ENCODE data around the gene TFCP2L1.

DNA sequence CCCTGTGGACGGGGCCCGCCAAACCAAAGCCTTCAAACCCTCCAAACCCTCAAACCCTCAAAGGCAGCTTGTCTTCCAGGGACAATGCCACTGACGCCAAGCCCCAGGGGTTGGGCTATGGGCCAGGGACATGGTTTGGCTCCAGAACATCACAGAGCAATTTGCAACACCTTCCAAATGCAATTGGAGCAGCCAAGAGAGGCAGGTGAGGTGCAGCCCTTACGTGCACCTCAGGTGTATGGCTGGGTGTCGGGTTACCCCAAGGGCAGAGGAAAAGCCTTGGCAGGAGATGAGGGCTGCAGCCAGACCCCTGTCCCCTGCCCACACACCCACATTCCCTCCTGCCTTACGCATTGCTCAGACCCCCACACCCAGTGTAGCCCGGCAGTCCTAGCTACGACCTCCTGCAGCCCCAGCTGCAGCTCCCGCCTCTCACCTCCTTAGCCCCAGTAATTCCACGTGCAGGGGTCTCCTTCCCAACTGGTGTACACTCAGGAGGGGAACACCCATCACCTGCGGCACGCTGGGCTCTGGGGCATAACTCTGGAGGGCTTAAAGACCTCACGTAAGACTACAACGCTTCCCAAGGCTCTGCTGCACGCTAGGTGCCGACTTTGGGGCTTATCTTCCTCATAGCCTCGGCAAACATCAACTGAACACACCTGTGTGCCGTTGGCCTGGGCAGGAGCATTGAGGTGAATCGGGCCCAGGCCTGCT, 88.7 kb downstream of the TFCP2L1 start:
- TF ChIP-seq, protein P1, sequence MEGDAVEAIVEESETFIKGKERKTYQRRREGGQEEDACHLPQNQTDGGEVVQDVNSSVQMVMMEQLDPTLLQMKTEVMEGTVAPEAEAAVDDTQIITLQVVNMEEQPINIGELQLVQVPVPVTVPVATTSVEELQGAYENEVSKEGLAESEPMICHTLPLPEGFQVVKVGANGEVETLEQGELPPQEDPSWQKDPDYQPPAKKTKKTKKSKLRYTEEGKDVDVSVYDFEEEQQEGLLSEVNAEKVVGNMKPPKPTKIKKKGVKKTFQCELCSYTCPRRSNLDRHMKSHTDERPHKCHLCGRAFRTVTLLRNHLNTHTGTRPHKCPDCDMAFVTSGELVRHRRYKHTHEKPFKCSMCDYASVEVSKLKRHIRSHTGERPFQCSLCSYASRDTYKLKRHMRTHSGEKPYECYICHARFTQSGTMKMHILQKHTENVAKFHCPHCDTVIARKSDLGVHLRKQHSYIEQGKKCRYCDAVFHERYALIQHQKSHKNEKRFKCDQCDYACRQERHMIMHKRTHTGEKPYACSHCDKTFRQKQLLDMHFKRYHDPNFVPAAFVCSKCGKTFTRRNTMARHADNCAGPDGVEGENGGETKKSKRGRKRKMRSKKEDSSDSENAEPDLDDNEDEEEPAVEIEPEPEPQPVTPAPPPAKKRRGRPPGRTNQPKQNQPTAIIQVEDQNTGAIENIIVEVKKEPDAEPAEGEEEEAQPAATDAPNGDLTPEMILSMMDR (IDR thresholded peaks at IDR 0.05): no peak
- TF ChIP-seq POLR2A (IDR thresholded peaks at IDR 0.05): no peak
